Panc1 (cell line): ENCODE data around the gene ATXN7L1. TPM values are rescaled to one million over a fixed set of nuclear protein-coding genes. Genes with fewer than 3 reads are reported as not detected.
A peak's percentile ranks its signal among the peaks of the same experiment; 100 is the strongest.
"Not testable (repeated sequence)": the region's sequence is repeated elsewhere in the genome, so short reads cannot be mapped to it uniquely, and the experiment has no call there.

Source experiments
- ATAC-seq: fragments of 200-7000 bp; cut with Tn5 transposase; 2 replicates; pipeline ENCODE4 v1.9.1; 2020; ENCODE audit warnings: mild to moderate bottlenecking, moderate library complexity
- BruUV-seq: library from RNA; stranded (reverse); fragments of 400-500 nt; replicated peaks from 2 replicates; lab custom pipeline; 2021; lab: Mats Ljungman, UMichigan
- CTCF ChIA-PET: fragments of 300-600 bp; sonication (Branson Sonifier 250); formaldehyde crosslinking; loops from one replicate; lab custom pipeline; 2022; ENCODE audit warnings: antibody characterized with exemption; lab: Charles Lee
- POLR2A ChIA-PET: fragments of 300-600 bp; sonication (Branson Sonifier 250); formaldehyde crosslinking; loops from one replicate; lab custom pipeline; 2022; ENCODE audit warnings: antibody characterized with exemption; lab: Charles Lee
- DNase-seq: peaks from one replicate; pipeline ENCODE4 v3.0.0-alpha.2; 2010; ENCODE audit warnings: low read depth, low spot score
- H3K27ac ChIP-seq: 2 replicates; pipeline ENCODE4 v1.5.1; 2011; ENCODE audit warnings: mild to moderate bottlenecking, low read length, inconsistent platforms
- H3K27me3 ChIP-seq: fragments of 200-500 bp; sonication (Bioruptor generic); 2 replicates; pipeline ENCODE4 v1.6.0; 2014; ENCODE audit warnings: low read length, inconsistent platforms; ENCODE audit not compliant: control insufficient read depth, insufficient read depth
- H3K36me3 ChIP-seq: fragments of 200-500 bp; sonication (Bioruptor generic); 2 replicates; pipeline ENCODE4 v1.5.1; 2014; ENCODE audit warnings: inconsistent platforms, mild to moderate bottlenecking, low read length, moderate library complexity; ENCODE audit not compliant: control insufficient read depth, insufficient read depth
- H3K4me1 ChIP-seq: 2 replicates; pipeline ENCODE4 v1.5.1; 2011; ENCODE audit warnings: inconsistent platforms, mild to moderate bottlenecking, low read length, moderate library complexity; ENCODE audit not compliant: control insufficient read depth, insufficient read depth
- H3K4me3 ChIP-seq, 2 experiments: 2 replicates each; pipeline ENCODE4 v1.5.1; 2011 to 2012; ENCODE audit warnings: low read depth in 2 of 2, low read length in 2 of 2, mild to moderate bottlenecking in 2 of 2, inconsistent platforms in 1 of 2, moderate library complexity in 1 of 2
- H3K9me3 ChIP-seq: fragments of 200-500 bp; sonication (Bioruptor generic); 2 replicates; pipeline ENCODE4 v1.5.1; 2014; ENCODE audit warnings: low read depth, mild to moderate bottlenecking, inconsistent platforms, low read length, moderate library complexity; ENCODE audit not compliant: control insufficient read depth, insufficient read depth
- POLR2AphosphoS5 ChIP-seq: IDR thresholded peaks from 2 replicates; pipeline ENCODE4 v1.6.1; 2012; ENCODE audit warnings: mild to moderate bottlenecking, low read depth, low read length, moderate library complexity
- TCF7L2 ChIP-seq: IDR thresholded peaks from 2 replicates; pipeline ENCODE4 v1.6.1; 2011; ENCODE audit warnings: mild to moderate bottlenecking, low read depth, low read length, inconsistent platforms
- in situ Hi-C: cut with HindIII; loops from 2 replicates; pipeline ENCODE4 v1.10.0; 2016; ENCODE audit warnings: low sequenced_read_pairs, low pct_unique_long_range_greater_than_20kb
- intact Hi-C: fragments of 100-400 bp; cut with micrococcal nuclease; formaldehyde crosslinking; loops from one replicate; pipeline ENCODE4 v1.10.0; 2022; ENCODE audit not compliant: unreplicated experiment
- total RNA-seq: library from RNA; stranded (reverse); gene quantifications from one replicate; pipeline ENCODE4 v1.2.1, GENCODE V29; 2021; ENCODE audit not compliant: unreplicated experiment
- TF ChIP-seq, protein P1 (sequence below): fragments of 450-650 bp; IDR thresholded peaks from 2 replicates; pipeline ENCODE4 v1.5.1; 2017; ENCODE audit warnings: mild to moderate bottlenecking
- TF ChIP-seq, protein P2 (sequence below), 2 experiments: IDR thresholded peaks; 2 replicates each; pipeline ENCODE4 v1.6.1; 2011 to 2012; ENCODE audit warnings: low read depth in 2 of 2, control low read depth in 1 of 2, low read length in 1 of 2, mild to moderate bottlenecking in 1 of 2, moderate library complexity in 1 of 2; ENCODE audit not compliant: insufficient read depth in 1 of 2

Gene ATXN7L1
- total RNA-seq, 1 experiment from 2014 or later, result 10.8 TPM

GRCh38 chr7:105790996-105791395 is 85.4 kb downstream of the ATXN7L1 start:
- ATAC-seq, result peak; percentile 31; the same call in 1 of the 2 replicates
- H3K27me3 ChIP-seq, result no peaks in the 10 kb centered on the region
- POLR2A ChIA-PET, result no interaction called here
- H3K9me3 ChIP-seq, result no peaks in the 10 kb centered on the region
- no peak for DNase-seq
- no TSS peak for BruUV-seq
- no peaks in the 10 kb centered on the region for H3K36me3 ChIP-seq
- H3K4me1 ChIP-seq, result peaks cover 21% of the 10 kb centered on the region
- intact Hi-C loops, result no loop called here
- CTCF ChIA-PET, result no interaction called here
- TF ChIP-seq, protein P1, sequence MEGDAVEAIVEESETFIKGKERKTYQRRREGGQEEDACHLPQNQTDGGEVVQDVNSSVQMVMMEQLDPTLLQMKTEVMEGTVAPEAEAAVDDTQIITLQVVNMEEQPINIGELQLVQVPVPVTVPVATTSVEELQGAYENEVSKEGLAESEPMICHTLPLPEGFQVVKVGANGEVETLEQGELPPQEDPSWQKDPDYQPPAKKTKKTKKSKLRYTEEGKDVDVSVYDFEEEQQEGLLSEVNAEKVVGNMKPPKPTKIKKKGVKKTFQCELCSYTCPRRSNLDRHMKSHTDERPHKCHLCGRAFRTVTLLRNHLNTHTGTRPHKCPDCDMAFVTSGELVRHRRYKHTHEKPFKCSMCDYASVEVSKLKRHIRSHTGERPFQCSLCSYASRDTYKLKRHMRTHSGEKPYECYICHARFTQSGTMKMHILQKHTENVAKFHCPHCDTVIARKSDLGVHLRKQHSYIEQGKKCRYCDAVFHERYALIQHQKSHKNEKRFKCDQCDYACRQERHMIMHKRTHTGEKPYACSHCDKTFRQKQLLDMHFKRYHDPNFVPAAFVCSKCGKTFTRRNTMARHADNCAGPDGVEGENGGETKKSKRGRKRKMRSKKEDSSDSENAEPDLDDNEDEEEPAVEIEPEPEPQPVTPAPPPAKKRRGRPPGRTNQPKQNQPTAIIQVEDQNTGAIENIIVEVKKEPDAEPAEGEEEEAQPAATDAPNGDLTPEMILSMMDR, result no peak
- TF ChIP-seq POLR2AphosphoS5, result no peak
- TF ChIP-seq, protein P2, sequence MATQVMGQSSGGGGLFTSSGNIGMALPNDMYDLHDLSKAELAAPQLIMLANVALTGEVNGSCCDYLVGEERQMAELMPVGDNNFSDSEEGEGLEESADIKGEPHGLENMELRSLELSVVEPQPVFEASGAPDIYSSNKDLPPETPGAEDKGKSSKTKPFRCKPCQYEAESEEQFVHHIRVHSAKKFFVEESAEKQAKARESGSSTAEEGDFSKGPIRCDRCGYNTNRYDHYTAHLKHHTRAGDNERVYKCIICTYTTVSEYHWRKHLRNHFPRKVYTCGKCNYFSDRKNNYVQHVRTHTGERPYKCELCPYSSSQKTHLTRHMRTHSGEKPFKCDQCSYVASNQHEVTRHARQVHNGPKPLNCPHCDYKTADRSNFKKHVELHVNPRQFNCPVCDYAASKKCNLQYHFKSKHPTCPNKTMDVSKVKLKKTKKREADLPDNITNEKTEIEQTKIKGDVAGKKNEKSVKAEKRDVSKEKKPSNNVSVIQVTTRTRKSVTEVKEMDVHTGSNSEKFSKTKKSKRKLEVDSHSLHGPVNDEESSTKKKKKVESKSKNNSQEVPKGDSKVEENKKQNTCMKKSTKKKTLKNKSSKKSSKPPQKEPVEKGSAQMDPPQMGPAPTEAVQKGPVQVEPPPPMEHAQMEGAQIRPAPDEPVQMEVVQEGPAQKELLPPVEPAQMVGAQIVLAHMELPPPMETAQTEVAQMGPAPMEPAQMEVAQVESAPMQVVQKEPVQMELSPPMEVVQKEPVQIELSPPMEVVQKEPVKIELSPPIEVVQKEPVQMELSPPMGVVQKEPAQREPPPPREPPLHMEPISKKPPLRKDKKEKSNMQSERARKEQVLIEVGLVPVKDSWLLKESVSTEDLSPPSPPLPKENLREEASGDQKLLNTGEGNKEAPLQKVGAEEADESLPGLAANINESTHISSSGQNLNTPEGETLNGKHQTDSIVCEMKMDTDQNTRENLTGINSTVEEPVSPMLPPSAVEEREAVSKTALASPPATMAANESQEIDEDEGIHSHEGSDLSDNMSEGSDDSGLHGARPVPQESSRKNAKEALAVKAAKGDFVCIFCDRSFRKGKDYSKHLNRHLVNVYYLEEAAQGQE (IDR thresholded peaks at IDR 0.05; ENCODE audit: insufficient read depth in 1 of 2, low read depth in 2 of 2, low read length in 1 of 2), result no peak
- in situ Hi-C loops, result no loop called here
- H3K27ac ChIP-seq, result no peak overlapping the region
- H3K4me3 ChIP-seq, result no peak overlapping the region

- CTCF ChIA-PET, POLR2A ChIA-PET, H3K27ac ChIP-seq, H3K27me3 ChIP-seq, ATAC-seq, H3K36me3 ChIP-seq, H3K9me3 ChIP-seq, BruUV-seq, DNase-seq, in situ Hi-C loops, intact Hi-C loops, H3K4me3 ChIP-seq: not testable (repeated sequence)
- peaks cover 20% of the 10 kb centered on the region for H3K4me1 ChIP-seq
Measured at GRCh38 chr7:105790452-105790851, 85.9 kb downstream of the ATXN7L1 start.

DNA sequence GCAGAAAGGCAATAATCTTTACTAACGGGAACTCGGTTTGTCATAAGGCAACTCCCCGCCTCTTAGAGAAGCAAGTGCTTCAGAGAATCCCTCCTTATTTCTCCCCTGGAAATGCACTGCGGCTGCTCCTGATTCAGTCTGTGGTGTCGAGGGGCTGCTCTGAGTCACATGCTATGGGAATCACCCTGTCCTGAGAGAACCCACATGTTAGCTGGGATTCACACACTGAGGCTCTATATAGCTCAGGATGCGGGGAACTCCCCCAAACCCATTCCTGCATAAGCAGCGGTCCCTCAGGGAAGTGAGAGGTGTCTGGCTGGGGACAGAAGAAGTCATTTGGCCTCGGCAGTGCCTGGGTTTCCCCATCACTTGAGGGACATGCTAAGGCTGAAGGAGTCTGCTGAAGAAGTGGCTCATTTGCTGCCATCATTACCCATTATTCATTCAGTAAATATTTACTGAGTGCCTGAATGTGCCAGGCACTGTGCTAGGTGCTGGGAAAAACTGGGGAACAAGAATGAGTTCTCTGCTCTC is 87.5 kb downstream of the ATXN7L1 start:
- intact Hi-C loops (no loop called here), in situ Hi-C loops (no loop called here)
- Histone ChIP-seq H3K4me3 (no peak overlapping the region), H3K4me1 (peaks cover 9% of the 10 kb centered on the region; the same call in 1 of the 2 replicates), H3K36me3 (no peaks in the 10 kb centered on the region), H3K27ac (no peak overlapping the region), H3K9me3 (no peaks in the 10 kb centered on the region), H3K27me3 (no peaks in the 10 kb centered on the region)
- no TSS peak for BruUV-seq
- no peak for TF ChIP-seq TCF7L2
- ChIA-PET CTCF (no interaction called here), POLR2A (no interaction called here)
- DNase-seq, result no peak
- no peak; the same call in 1 of the 2 replicates for ATAC-seq
